Body of pancreas (tissue), 4 donors: ENCODE results near the gene ZC3H7B. TPM values are rescaled to one million over a fixed set of nuclear protein-coding genes. Genes with fewer than 3 reads are reported as not detected.

Experiments
- ATAC-seq: fragments of 150-250 bp; one replicate; pipeline ENCODE4 v1.9.1; 2016
- DNase-seq, 4 donors: peaks; one replicate each; pipeline ENCODE4 v3.0.0-alpha.2; 2019
- H3K27ac ChIP-seq, 4 donors: fragments of 200-600 bp; sonication (generic); 1 replicate in 3 of 4; 2 replicates in 1 of 4; pipeline versions ENCODE4 v1.5.1 to v1.6.1; 2016 to 2019; ENCODE audit warnings: mild to moderate bottlenecking in 1 of 4, mixed read lengths in 1 of 4, moderate library complexity in 1 of 4
- H3K27me3 ChIP-seq, 2 donors: fragments of 200-600 bp; sonication (generic); one replicate each; pipeline ENCODE4 v1.6.0; 2016; ENCODE audit warnings: mild to moderate bottlenecking in 1 of 2
- H3K36me3 ChIP-seq, 2 donors: fragments of 200-600 bp; sonication (generic); replicated peaks in 1 of 2; 2 replicates each; pipeline ENCODE4 v1.5.1; 2016; ENCODE audit warnings: low read depth in 2 of 2; ENCODE audit not compliant: insufficient read depth in 1 of 2
- H3K4me1 ChIP-seq: fragments of 200-600 bp; sonication (generic); one replicate; pipeline ENCODE4 v1.6.0; 2016
- H3K4me3 ChIP-seq, 2 donors: fragments of 200-600 bp; sonication (generic); 1 replicate in 1 of 2; 2 replicates in 1 of 2; pipeline ENCODE4 v1.5.1; 2016 to 2019
- H3K9me3 ChIP-seq, 3 donors: fragments of 200-600 bp; sonication (generic); 1 replicate in 2 of 3; 2 replicates in 1 of 3; pipeline ENCODE4 v1.5.1; 2016
- CTCF ChIP-seq, 7 experiments: fragments of 450-650 bp in 4 of 7; fragments of 200-600 bp in 3 of 7; sonication (generic) in 3 of 7; IDR thresholded peaks; one replicate each; pipeline ENCODE4 v1.5.1; 2016 to 2019; ENCODE audit warnings: antibody characterized with exemption in 7 of 7
- POLR2A ChIP-seq, 3 donors: fragments of 450-650 bp; IDR thresholded peaks; one replicate each; pipeline ENCODE4 v1.6.1; 2016; ENCODE audit warnings: antibody characterized with exemption in 3 of 3, mild to moderate bottlenecking in 2 of 3
- WGBS, 2 donors: methylation state at CpG; one replicate each; pipeline ENCODE4 v1.1.5; 2017; 5-methylcytosine and 5-hydroxymethylcytosine counted together
- intact Hi-C: fragments of 100-400 bp; cut with DNase I; formaldehyde crosslinking; loops from one replicate; pipeline ENCODE4 v1.15.1; 2023
- total RNA-seq, 2 donors: library from RNA; depleted of rRNA; stranded (reverse); fragments of >200 nt; gene quantifications; one replicate each; pipeline ENCODE4 v1.1.0, GENCODE V29; 2016

Gene ZC3H7B
- total RNA-seq, 2 donors from 2014 or later = 29.8 to 34.3 TPM

DNA sequence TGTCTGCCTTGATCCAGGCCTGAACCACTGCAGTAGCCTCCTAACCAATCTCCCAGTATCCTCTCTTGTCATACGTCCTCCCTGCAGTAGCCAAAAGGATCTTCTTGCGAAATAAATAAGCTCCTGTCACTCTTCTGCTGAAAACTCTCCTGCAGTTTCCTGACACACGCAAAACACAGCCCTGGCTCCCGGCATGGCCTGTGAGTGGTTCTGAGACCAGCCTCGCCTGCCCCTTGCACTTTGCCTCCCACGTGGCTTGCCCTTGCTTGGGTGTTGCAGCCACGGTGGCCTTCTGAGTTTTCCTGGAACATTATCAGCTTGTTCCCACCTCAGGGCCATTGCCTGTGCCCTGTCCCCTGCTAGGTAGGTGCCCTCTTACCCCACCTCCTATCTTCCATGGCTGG is 7.2 kb downstream of the ZC3H7B start:
- no peaks in the 10 kb centered on the region for H3K9me3 ChIP-seq
- ATAC-seq = peak; percentile 22
- H3K4me3 ChIP-seq = no peak overlapping the region
- DNase-seq = peak in 2 of 4 donors; percentile 25 to 39
- no peaks in the 10 kb centered on the region for H3K27me3 ChIP-seq
- intact Hi-C loops = no loop called here
- no peaks in the 10 kb centered on the region for H3K36me3 ChIP-seq
- WGBS, 2 donors = 42 to 44% methylated on average over 7 of the region's 7 CpGs
- no peak overlapping the region for H3K27ac ChIP-seq
- peaks cover 8% of the 10 kb centered on the region for H3K4me1 ChIP-seq
- no peak for TF ChIP-seq POLR2A (IDR thresholded peaks at IDR 0.05)
- TF ChIP-seq CTCF (IDR thresholded peaks at IDR 0.05) = no peak

- no peak overlapping the region for H3K4me3 ChIP-seq
- TF ChIP-seq CTCF (IDR thresholded peaks at IDR 0.05) (no peak), POLR2A (IDR thresholded peaks at IDR 0.05) (no peak)
- no peaks in the 10 kb centered on the region for H3K36me3 ChIP-seq
- no peaks in the 10 kb centered on the region for H3K27me3 ChIP-seq
- DNase-seq (no peak), ATAC-seq (no peak)
- intact Hi-C loops = no loop called here
- H3K4me1 ChIP-seq = peaks cover 8% of the 10 kb centered on the region
- no peak overlapping the region for H3K27ac ChIP-seq
- WGBS, 2 donors = 83% methylated on average over 1 of the region's 1 CpG; no CpG with 5 or more reads in 1 of the 2 donors
- H3K9me3 ChIP-seq = no peaks in the 10 kb centered on the region
These were observed 9.0 kb downstream of the ZC3H7B start for GRCh38 chr22:41310336-41310735.

DNA sequence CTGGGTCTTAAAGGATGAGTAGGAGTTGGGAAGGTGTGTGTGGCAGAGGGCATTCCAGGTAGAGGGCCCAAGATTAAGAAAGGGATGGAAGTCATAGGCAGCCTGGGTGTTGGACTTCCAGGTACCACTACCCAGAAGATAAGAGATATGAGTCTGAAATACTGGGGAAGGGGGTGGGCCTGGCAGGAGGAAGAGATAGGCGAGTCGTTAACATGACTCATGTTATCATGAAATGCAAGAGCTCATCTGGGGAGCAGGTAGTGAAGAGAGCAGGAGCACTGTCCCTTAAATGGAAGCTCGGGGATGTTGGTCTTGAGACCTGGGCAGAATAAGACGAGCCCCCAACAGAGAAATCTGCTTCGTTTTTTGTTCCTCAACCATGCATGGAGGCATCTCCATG is 10.2 kb downstream of the ZC3H7B start:
- H3K27ac ChIP-seq = no peak overlapping the region
- no peak overlapping the region for H3K4me3 ChIP-seq
- no peaks in the 10 kb centered on the region for H3K27me3 ChIP-seq
- intact Hi-C loops = no loop called here
- DNase-seq (no peak), ATAC-seq (no peak)
- H3K36me3 ChIP-seq = no peaks in the 10 kb centered on the region
- no peaks in the 10 kb centered on the region for H3K9me3 ChIP-seq
- WGBS, 2 donors = 83 to 84% methylated on average over 5 of the region's 5 CpGs
- no peak for TF ChIP-seq POLR2A (IDR thresholded peaks at IDR 0.05)
- TF ChIP-seq CTCF (IDR thresholded peaks at IDR 0.05) = no peak
- peaks cover 8% of the 10 kb centered on the region for H3K4me1 ChIP-seq

GRCh38 chr22:41314821-41315220 is 13.5 kb downstream of the ZC3H7B start:
- no peaks in the 10 kb centered on the region for H3K27me3 ChIP-seq
- no peaks in the 10 kb centered on the region for H3K9me3 ChIP-seq
- no peaks in the 10 kb centered on the region for H3K4me1 ChIP-seq
- 95 to 97% methylated on average over 8 of the region's 8 CpGs for WGBS, 2 donors
- ATAC-seq = no peak
- intact Hi-C loops = no loop called here
- TF ChIP-seq CTCF (IDR thresholded peaks at IDR 0.05) (no peak), POLR2A (IDR thresholded peaks at IDR 0.05) (no peak)
- no peak overlapping the region for H3K27ac ChIP-seq
- H3K4me3 ChIP-seq = no peak overlapping the region
- no peaks in the 10 kb centered on the region for H3K36me3 ChIP-seq
- no peak for DNase-seq

- intact Hi-C loops = no loop called here
- no peak overlapping the region for H3K27ac ChIP-seq
- no peak overlapping the region for H3K4me3 ChIP-seq
- DNase-seq (no peak), ATAC-seq (no peak)
- no peaks in the 10 kb centered on the region for H3K4me1 ChIP-seq
- no peaks in the 10 kb centered on the region for H3K36me3 ChIP-seq
- 65 to 71% methylated on average over 1 of the region's 1 CpG for WGBS, 2 donors
- no peaks in the 10 kb centered on the region for H3K27me3 ChIP-seq
- no peaks in the 10 kb centered on the region for H3K9me3 ChIP-seq
- no peak for TF ChIP-seq CTCF (IDR thresholded peaks at IDR 0.05)
- TF ChIP-seq POLR2A (IDR thresholded peaks at IDR 0.05) = no peak
These were observed 14.3 kb downstream of the ZC3H7B start for GRCh38 chr22:41315586-41315985.
